C4-2B (cell line): Measurements from ENCODE around the gene TMEM242.

Experiments used
- ZFX ChIP-seq: fragments of 450-650 bp; IDR thresholded peaks from 2 replicates; pipeline ENCODE4 v1.6.1; 2017
- TF ChIP-seq, protein P1 (sequence below): fragments of 450-650 bp; conservative IDR thresholded peaks from 2 replicates; pipeline ENCODE4 v1.5.1; 2017; ENCODE audit warnings: mild to moderate bottlenecking

DNA sequence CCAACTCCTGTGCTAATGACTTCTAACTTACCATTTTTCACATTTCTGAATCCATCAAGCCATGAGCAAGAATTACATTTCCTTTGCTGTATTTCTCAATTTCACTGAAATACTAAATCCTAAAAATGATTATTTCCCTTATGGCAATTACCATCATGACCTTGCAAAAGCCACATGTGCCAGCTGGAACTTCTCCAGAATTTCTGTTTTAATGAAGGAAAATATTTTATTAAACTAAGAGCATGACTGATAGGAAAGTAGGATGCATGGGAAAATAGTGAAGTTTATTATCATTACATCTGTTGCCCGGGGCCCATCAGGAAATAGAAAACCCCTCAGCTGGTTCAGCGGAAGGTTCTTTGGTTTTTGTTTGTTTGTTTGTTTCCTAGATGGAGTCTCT is 14.4 kb upstream of the TMEM242 start:
- TF ChIP-seq, protein P1, sequence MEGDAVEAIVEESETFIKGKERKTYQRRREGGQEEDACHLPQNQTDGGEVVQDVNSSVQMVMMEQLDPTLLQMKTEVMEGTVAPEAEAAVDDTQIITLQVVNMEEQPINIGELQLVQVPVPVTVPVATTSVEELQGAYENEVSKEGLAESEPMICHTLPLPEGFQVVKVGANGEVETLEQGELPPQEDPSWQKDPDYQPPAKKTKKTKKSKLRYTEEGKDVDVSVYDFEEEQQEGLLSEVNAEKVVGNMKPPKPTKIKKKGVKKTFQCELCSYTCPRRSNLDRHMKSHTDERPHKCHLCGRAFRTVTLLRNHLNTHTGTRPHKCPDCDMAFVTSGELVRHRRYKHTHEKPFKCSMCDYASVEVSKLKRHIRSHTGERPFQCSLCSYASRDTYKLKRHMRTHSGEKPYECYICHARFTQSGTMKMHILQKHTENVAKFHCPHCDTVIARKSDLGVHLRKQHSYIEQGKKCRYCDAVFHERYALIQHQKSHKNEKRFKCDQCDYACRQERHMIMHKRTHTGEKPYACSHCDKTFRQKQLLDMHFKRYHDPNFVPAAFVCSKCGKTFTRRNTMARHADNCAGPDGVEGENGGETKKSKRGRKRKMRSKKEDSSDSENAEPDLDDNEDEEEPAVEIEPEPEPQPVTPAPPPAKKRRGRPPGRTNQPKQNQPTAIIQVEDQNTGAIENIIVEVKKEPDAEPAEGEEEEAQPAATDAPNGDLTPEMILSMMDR, result no peak
- no peak for TF ChIP-seq ZFX
